Trophoblast cell (in vitro differentiated cells and primary cell): Measurements from ENCODE around the gene KCND3.

ENCODE experiments used
- DNase-seq, 2 donors: peaks; one replicate each; pipeline ENCODE4 v3.0.0-alpha.2; 2016
- H2AFZ ChIP-seq: 2 replicates; pipeline ENCODE4 v1.6.1; 2013; ENCODE audit warnings: low read length, moderate library complexity, mild to moderate bottlenecking; ENCODE audit not compliant: insufficient read depth, poor library complexity
- H2AK5ac ChIP-seq: 2 replicates; pipeline ENCODE4 v1.6.1; 2013; ENCODE audit warnings: mild to moderate bottlenecking, low read length
- H2BK120ac ChIP-seq: 2 replicates; pipeline ENCODE4 v1.6.1; 2013; ENCODE audit warnings: low read length, mild to moderate bottlenecking, moderate library complexity; ENCODE audit not compliant: insufficient read depth, poor library complexity
- H2BK12ac ChIP-seq: 2 replicates; pipeline ENCODE4 v1.6.1; 2013; ENCODE audit warnings: mild to moderate bottlenecking, low read length, moderate library complexity
- H2BK5ac ChIP-seq: 2 replicates; pipeline ENCODE4 v1.6.1; 2013; ENCODE audit warnings: low read length, low read depth, moderate library complexity, mild to moderate bottlenecking; ENCODE audit not compliant: poor library complexity
- H3K14ac ChIP-seq: 2 replicates; pipeline ENCODE4 v1.6.1; 2013; ENCODE audit warnings: mild to moderate bottlenecking, low read length
- H3K18ac ChIP-seq: 2 replicates; pipeline ENCODE4 v1.6.1; 2013; ENCODE audit warnings: mild to moderate bottlenecking, low read length
- H3K23ac ChIP-seq: 2 replicates; pipeline ENCODE4 v1.6.1; 2013; ENCODE audit warnings: low read length
- H3K27ac ChIP-seq: 2 replicates; pipeline ENCODE4 v1.5.1; 2013; ENCODE audit warnings: low read depth, mild to moderate bottlenecking, inconsistent platforms, low read length, moderate library complexity
- H3K27me3 ChIP-seq: 2 replicates; pipeline ENCODE4 v1.6.1; 2013; ENCODE audit warnings: inconsistent platforms, mild to moderate bottlenecking, low read length, moderate library complexity; ENCODE audit not compliant: insufficient read depth
- H3K36me3 ChIP-seq, 2 experiments: 1 replicate in 1 of 2; 2 replicates in 1 of 2; pipeline ENCODE4 v1.6.1; 2013; ENCODE audit warnings: low read length in 2 of 2, mild to moderate bottlenecking in 2 of 2, moderate library complexity in 1 of 2; ENCODE audit not compliant: insufficient read depth in 2 of 2, control insufficient read depth in 1 of 2
- H3K4ac ChIP-seq: 2 replicates; pipeline ENCODE4 v1.6.1; 2013; ENCODE audit warnings: low read depth, mild to moderate bottlenecking, low read length, moderate library complexity
- H3K4me1 ChIP-seq, 2 experiments: 1 replicate in 1 of 2; 2 replicates in 1 of 2; pipeline ENCODE4 v1.6.1; 2013; ENCODE audit warnings: low read length in 2 of 2, mild to moderate bottlenecking in 2 of 2, moderate library complexity in 1 of 2; ENCODE audit not compliant: insufficient read depth in 2 of 2, control insufficient read depth in 1 of 2
- H3K4me2 ChIP-seq: 2 replicates; pipeline ENCODE4 v1.6.1; 2013; ENCODE audit warnings: inconsistent platforms, mild to moderate bottlenecking, low read length, moderate library complexity
- H3K4me3 ChIP-seq: 2 replicates; pipeline ENCODE4 v1.5.1; 2013; ENCODE audit warnings: mild to moderate bottlenecking, low read depth, low read length, inconsistent platforms
- H3K79me1 ChIP-seq: one replicate; pipeline ENCODE4 v1.6.1; 2013; ENCODE audit warnings: low read length
- H3K79me2 ChIP-seq: 2 replicates; pipeline ENCODE4 v1.6.1; 2013; ENCODE audit warnings: low read length, mild to moderate bottlenecking; ENCODE audit not compliant: control insufficient read depth, insufficient read depth, poor library complexity
- H3K9ac ChIP-seq: 2 replicates; pipeline ENCODE4 v1.6.1; 2013; ENCODE audit warnings: mild to moderate bottlenecking, low read length
- H3K9me3 ChIP-seq: 2 replicates; pipeline ENCODE4 v1.6.1; 2013; ENCODE audit warnings: low read depth, mild to moderate bottlenecking, control low read depth, inconsistent platforms, low read length; ENCODE audit not compliant: insufficient read depth
- H4K12ac ChIP-seq: 2 replicates; pipeline ENCODE4 v1.6.1; 2013; ENCODE audit warnings: low read depth, mild to moderate bottlenecking, low read length, moderate library complexity
- H4K8ac ChIP-seq: 2 replicates; pipeline ENCODE4 v1.6.1; 2013; ENCODE audit warnings: low read depth, mild to moderate bottlenecking, low read length, moderate library complexity
- H4K91ac ChIP-seq: one replicate; pipeline ENCODE4 v1.6.1; 2013; ENCODE audit warnings: low read depth, mild to moderate bottlenecking, low read length, moderate library complexity
- WGBS: extraction: QIAGEN DNeasy Blood & Tissue Kit; methylation state at CpG from one replicate; pipeline ENCODE4 v1.1.7; 2013; ENCODE audit warnings: missing lambda C conversion rate; ENCODE audit not compliant: insufficient read length, insufficient coverage; ENCODE audit errors: extremely low coverage; 5-methylcytosine and 5-hydroxymethylcytosine counted together

KCND3 gene

GRCh38 chr1:111938536-111938935 is 50.9 kb downstream of the KCND3 start:
- peaks cover 2% of the 10 kb centered on the region for H3K9me3 ChIP-seq
- no peak overlapping the region for H2BK5ac ChIP-seq
- H3K79me1 ChIP-seq, result no peaks in the 10 kb centered on the region
- no peak overlapping the region for H2BK12ac ChIP-seq
- no peak overlapping the region for H3K27ac ChIP-seq
- no peak overlapping the region for H4K8ac ChIP-seq
- no peak overlapping the region for H3K9ac ChIP-seq
- no peaks in the 10 kb centered on the region for H3K4me1 ChIP-seq
- H3K4ac ChIP-seq, result no peak overlapping the region
- no peak overlapping the region for H2BK120ac ChIP-seq
- no peak overlapping the region for H4K12ac ChIP-seq
- no peak for DNase-seq
- no peak overlapping the region for H3K14ac ChIP-seq
- no peaks in the 10 kb centered on the region for H3K27me3 ChIP-seq
- H4K91ac ChIP-seq, result no peak overlapping the region
- no peaks in the 10 kb centered on the region for H3K79me2 ChIP-seq
- H3K4me2 ChIP-seq, result no peak overlapping the region
- WGBS, result no CpG with 5 or more reads among the region's 3 CpGs
- no peaks in the 10 kb centered on the region for H3K36me3 ChIP-seq
- H2AK5ac ChIP-seq, result no peak overlapping the region
- H3K4me3 ChIP-seq, result no peak overlapping the region
- H3K23ac ChIP-seq, result no peak overlapping the region
- H2AFZ ChIP-seq, result no peak overlapping the region
- no peak overlapping the region for H3K18ac ChIP-seq

GRCh38 chr1:111938123-111938522 is 51.3 kb downstream of the KCND3 start:
- no CpG with 5 or more reads among the region's 1 CpG for WGBS
- no peaks in the 10 kb centered on the region for H3K4me1 ChIP-seq

DNA sequence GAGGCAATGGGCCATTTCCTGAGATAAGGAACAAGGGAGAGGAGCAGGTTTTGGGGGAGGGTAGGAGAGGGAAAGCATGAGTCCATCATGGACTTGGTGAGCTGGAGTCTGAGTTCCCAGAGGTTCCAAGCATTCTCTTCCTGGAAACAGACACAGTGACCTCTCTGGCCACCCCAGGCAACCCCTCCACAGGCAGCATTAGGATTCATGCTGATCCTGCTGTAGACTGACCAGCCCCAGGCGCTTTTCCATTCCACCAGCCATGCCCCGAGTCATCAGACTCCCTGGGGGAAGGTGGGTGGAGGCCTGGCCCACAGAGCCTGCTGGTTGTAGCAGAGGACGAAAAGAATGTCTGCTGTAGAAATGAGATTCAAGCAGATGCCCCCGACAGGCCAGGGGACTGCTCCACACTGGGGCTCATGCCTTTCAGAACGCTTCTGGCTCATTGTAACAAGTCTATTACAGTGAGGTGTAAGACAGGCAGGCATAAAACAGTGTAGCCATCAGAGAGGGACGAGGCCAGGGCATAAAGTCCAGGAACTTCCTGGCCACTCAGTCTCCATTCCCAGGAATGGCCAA is 52.2 kb downstream of the KCND3 start:
- Histone ChIP-seq H3K18ac (no peak overlapping the region), H2AFZ (no peak overlapping the region), H2AK5ac (no peak overlapping the region), H3K27ac (no peak overlapping the region), H2BK5ac (no peak overlapping the region), H3K4me1 (no peaks in the 10 kb centered on the region), H3K23ac (no peak overlapping the region), H4K12ac (no peak overlapping the region), H3K79me1 (no peaks in the 10 kb centered on the region), H3K9ac (no peak overlapping the region), H3K79me2 (no peaks in the 10 kb centered on the region), H2BK12ac (no peak overlapping the region), H3K27me3 (no peaks in the 10 kb centered on the region), H3K9me3 (peaks cover 2% of the 10 kb centered on the region), H4K8ac (no peak overlapping the region), H3K14ac (no peak overlapping the region), H3K4me2 (no peak overlapping the region), H3K4ac (no peak overlapping the region), H3K4me3 (no peak overlapping the region), H4K91ac (no peak overlapping the region), H2BK120ac (no peak overlapping the region), H3K36me3 (no peaks in the 10 kb centered on the region)
- DNase-seq, result no peak
- no CpG with 5 or more reads among the region's 6 CpGs for WGBS

More at GRCh38 chr1:111938123-111938522, 51.3 kb downstream of the KCND3 start:
- no peak overlapping the region for H2AK5ac ChIP-seq
- H3K18ac ChIP-seq, result no peak overlapping the region
- H2BK12ac ChIP-seq, result no peak overlapping the region
- no peak overlapping the region for H3K4me3 ChIP-seq
- no peak overlapping the region for H3K4ac ChIP-seq
- no peak overlapping the region for H2AFZ ChIP-seq
- no peak overlapping the region for H3K9ac ChIP-seq
- no peak overlapping the region for H4K8ac ChIP-seq
- H3K36me3 ChIP-seq, result no peaks in the 10 kb centered on the region
- H4K91ac ChIP-seq, result no peak overlapping the region
- no peaks in the 10 kb centered on the region for H3K79me2 ChIP-seq
- no peak overlapping the region for H3K14ac ChIP-seq
- no peak overlapping the region for H4K12ac ChIP-seq
- H3K23ac ChIP-seq, result no peak overlapping the region
- H3K79me1 ChIP-seq, result no peaks in the 10 kb centered on the region
- no peak overlapping the region for H2BK120ac ChIP-seq
- H2BK5ac ChIP-seq, result no peak overlapping the region
- no peak overlapping the region for H3K4me2 ChIP-seq
- H3K27me3 ChIP-seq, result no peaks in the 10 kb centered on the region
- H3K9me3 ChIP-seq, result peaks cover 2% of the 10 kb centered on the region
- DNase-seq, result no peak
- no peak overlapping the region for H3K27ac ChIP-seq

- H3K79me2 ChIP-seq, result no peaks in the 10 kb centered on the region
- no peak overlapping the region for H3K4me2 ChIP-seq
- H3K9me3 ChIP-seq, result peaks cover 2% of the 10 kb centered on the region
- H2AFZ ChIP-seq, result no peak overlapping the region
- H3K9ac ChIP-seq, result no peak overlapping the region
- H3K36me3 ChIP-seq, result no peaks in the 10 kb centered on the region
- no peak overlapping the region for H4K12ac ChIP-seq
- no peak overlapping the region for H3K27ac ChIP-seq
- no peak overlapping the region for H2BK120ac ChIP-seq
- H3K14ac ChIP-seq, result no peak overlapping the region
- H2BK5ac ChIP-seq, result no peak overlapping the region
- H2BK12ac ChIP-seq, result no peak overlapping the region
- H3K4me3 ChIP-seq, result no peak overlapping the region
- no peaks in the 10 kb centered on the region for H3K4me1 ChIP-seq
- H4K91ac ChIP-seq, result no peak overlapping the region
- DNase-seq, result no peak
- H4K8ac ChIP-seq, result no peak overlapping the region
- H3K18ac ChIP-seq, result no peak overlapping the region
- no peaks in the 10 kb centered on the region for H3K79me1 ChIP-seq
- H3K27me3 ChIP-seq, result no peaks in the 10 kb centered on the region
- no peak overlapping the region for H3K4ac ChIP-seq
- no peak overlapping the region for H2AK5ac ChIP-seq
- no peak overlapping the region for H3K23ac ChIP-seq
- WGBS, result no CpG with 5 or more reads among the region's 10 CpGs
Measured at GRCh38 chr1:111934106-111934852, 55.2 kb downstream of the KCND3 start.
